GM18909 (cell line): Measurements from ENCODE around the gene PTPRD.

Experiments
- ATAC-seq: cut with Tn5 transposase; IDR thresholded peaks from one replicate; pipeline ENCODE4 v1.9.1; 2021; ENCODE audit warnings: mild to moderate bottlenecking; ENCODE audit not compliant: unreplicated experiment, poor library complexity

Gene PTPRD

GRCh38 chr9:8783941-8784340 lies 1828.9 kb downstream of the PTPRD start:
- no peak for ATAC-seq

DNA sequence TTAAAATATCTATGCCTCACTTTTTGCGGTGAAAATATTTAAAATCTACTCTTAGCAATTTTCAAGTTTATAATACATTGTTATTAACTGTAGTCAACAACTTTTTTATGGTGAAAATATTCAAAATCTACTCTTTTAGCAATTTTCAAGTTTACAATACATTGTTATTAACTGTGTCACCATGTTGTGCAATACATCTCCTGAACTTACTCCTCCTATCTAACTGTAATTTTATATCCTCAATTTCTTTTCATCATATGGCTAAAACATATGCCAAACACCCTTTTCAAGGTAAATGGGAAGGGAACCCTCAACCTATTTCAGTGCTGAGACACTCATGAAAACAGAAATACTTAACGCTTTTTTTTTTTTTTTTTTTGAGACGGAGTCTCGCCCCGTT lies 1830.6 kb downstream of the PTPRD start:
- no peak for ATAC-seq

GRCh38 chr9:8781458-8781857 lies 1831.3 kb downstream of the PTPRD start:
- no peak for ATAC-seq

- ATAC-seq, result no peak
Measured at GRCh38 chr9:8780386-8780785, 1832.4 kb downstream of the PTPRD start.

GRCh38 chr9:8779478-8779877 lies 1833.3 kb downstream of the PTPRD start:
- ATAC-seq, result no peak

DNA sequence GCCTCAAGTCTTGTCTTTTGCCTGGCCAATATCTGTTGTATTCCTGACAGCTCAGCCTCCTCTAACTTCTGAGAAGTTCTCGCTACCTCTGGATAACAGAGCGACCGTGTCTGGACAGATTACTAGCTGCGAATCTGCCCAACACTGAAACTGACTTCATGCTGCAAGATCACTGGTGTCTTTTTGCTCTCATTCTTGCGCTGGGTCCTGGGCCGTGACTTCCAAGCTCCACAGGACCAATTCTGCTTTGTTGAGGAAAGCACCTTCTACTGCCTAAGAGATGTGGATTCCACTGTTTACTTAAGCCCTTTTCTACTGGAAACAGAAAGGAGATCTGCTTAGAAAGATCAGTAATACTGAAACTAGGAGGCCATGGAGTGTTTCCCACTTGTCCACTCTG lies 1834.4 kb downstream of the PTPRD start:
- ATAC-seq, result no peak

DNA sequence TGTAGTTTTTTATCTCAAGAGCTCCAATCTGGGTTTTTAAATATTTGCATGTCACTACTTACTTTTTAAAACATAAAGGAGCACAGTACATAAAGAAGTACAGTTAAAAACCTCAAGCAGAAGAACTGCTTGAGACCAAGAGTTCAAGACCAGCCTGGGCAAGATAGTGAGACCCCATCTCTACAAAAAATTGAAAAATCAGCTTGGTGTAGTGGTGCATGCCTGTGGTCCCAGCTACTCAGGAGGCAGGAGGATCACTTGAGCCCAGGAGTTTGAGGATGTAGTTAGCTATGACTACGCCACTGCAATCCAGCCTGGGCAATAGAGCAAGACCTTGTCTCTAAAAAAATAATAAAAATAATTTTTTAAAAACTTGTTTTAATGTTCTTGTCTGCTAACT lies 1840.5 kb downstream of the PTPRD start:
- ATAC-seq, result no peak

- no peak for ATAC-seq
Measured at GRCh38 chr9:8769153-8769552, 1843.6 kb downstream of the PTPRD start.

DNA sequence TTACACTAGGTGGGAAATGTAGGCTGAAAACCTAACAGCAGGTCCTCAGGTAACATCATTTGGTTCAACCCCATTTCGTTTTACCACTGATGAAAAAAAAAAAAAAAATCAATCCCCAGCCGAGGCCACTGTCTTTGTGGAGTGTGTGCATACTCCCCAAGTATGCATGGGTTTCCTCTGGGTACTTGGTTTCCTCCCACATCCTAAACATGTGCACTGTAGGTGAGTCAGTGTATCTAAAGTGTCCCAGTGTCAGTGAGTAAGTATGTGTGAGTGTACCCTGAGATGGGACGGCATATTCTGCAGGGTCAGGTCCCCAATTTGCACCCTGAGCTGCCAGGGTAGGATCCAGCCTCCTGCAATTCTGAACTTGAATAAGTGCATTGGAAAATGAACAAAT lies 1846.7 kb downstream of the PTPRD start:
- no peak for ATAC-seq

GRCh38 chr9:8764051-8764450 lies 1848.8 kb downstream of the PTPRD start:
- no peak for ATAC-seq

DNA sequence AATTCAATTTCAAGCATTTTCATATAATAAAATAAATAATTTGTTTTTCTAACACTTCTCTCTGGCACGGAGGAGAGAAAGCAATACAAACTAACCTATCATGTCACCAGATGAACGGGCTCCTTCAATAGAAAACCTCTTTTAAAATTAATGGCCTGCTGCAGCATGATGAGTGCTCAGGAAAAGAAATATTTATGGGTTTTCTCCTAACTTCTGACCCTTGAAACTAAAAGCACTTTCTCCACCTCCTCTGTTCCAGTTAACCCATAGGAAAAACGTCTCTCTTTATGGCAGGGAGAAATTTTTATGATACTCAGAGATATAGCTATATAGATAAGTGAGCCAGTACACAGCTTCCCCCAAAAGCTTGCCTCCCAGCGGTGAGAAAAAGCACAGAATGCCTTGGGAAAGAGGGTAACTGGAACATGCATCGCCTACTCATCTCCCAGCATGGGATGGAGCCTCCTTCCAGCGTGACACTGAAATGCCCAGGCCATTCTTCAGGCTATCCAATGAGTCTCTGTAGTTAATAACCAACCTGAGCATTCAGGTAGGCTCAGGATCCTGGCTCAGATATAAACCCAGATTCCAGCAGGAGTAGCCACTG lies 1850.2 kb downstream of the PTPRD start:
- ATAC-seq, result no peak

GRCh38 chr9:8760000-8760767 lies 1852.6 kb downstream of the PTPRD start:
- ATAC-seq, result no peak

DNA sequence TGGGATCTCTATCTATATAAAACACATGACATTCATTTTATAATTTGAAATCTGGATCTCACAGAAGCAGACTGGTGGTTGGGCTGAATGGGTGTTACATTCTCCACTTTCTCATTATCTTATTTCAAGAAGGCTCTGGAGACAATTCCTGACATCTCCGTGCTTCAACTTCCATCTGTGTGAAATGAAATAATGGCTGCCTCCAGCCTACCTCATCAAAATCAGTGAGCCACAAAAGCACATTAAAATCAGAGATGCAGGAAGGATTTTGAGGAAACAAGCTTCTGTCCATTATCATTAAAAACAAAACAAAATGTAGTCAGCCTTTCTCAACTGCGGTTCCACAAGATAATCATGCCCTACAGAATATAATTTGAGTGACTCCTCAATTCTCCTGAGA lies 1854.9 kb downstream of the PTPRD start:
- ATAC-seq, result no peak

GRCh38 chr9:8754751-8755150 lies 1858.1 kb downstream of the PTPRD start:
- ATAC-seq, result no peak

- ATAC-seq, result no peak
Measured at GRCh38 chr9:8751406-8751930, 1861.3 kb downstream of the PTPRD start.

DNA sequence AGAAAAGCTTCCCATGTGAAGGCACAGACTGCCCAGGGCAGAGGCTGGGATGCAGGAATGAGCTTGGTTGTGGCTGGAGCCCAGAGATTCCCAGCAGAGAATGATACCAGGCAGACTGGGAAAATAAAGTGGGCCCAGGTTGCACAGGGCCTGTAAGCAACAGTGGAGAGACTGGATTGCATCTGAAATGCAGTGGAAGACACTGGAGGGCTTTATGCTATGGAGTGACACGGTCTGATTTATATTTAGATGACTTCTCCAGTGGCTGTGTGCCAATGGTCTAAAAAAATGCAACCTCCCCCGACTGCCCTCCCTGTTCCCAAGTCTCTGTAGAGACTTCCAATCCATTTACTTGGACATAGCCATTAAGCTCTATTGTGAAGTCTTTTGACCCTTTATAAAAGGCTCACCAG lies 1862.2 kb downstream of the PTPRD start:
- no peak for ATAC-seq

DNA sequence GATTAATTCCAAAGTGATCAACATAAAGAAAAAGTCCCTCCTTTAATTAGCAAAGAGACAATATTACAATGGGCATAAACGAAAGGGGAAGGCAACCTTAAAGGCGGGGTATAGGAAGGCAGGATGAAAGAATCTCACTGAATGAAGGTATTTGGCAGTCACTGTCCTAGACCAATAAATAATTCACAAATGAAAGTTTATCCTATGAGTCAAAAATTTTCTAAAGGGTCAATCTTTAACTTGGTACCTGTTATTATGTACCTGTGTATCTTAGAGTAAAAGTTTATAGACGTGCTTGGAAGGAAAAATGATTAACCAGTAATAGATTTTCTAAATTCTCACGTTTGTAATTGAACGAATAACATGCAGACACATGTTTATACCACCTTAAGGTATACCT lies 1867.5 kb downstream of the PTPRD start:
- no peak for ATAC-seq

GRCh38 chr9:8738945-8739344 lies 1873.9 kb downstream of the PTPRD start:
- ATAC-seq, result no peak

- no peak for ATAC-seq
Measured at GRCh38 chr9:8736805-8737204, 1876.0 kb downstream of the PTPRD start.

GRCh38 chr9:8734760-8735159 lies 1878.0 kb downstream of the PTPRD start:
- no peak for ATAC-seq

DNA sequence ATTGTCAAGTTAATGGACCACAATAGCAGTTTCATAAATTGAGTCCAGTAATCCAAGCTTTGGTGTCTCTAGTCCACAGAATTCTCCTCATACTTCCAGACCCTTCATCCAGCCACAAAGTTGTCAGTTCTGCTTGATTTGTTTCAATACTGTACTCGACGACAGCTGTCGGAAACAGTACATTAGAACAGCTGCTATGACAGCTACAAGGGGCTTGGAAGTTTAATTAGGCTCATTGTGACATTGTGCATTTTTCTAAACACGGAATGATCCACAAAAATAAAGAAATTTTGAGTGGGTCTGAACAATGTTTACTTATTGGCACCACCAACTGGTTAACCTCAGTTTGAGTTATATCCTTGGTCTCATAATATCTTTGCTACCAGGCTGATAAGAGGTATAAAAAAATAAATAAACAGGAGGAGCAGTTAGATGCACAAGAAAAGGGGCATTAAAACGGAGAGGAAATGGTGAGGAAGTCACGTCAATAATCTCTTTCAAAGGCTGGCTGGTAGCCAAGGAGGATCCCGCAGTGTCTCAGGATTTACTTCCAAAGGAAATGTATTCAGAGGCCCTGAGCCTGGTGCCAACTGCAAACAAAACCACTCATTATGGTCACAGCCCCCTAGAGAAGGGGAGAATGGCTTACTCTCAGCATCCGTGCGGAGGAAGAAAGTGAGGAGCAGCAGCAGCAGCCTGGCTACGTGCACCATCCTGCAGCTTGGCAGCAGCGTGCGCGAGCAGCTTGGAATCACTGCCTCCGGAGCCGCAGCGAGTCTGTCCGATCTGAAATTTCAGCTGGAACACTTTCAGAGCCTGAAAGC lies 1879.5 kb downstream of the PTPRD start:
- no peak for ATAC-seq
